HepG2 (cell line): ENCODE results near the gene INO80B. TPM values are rescaled to one million over a fixed set of nuclear protein-coding genes. Genes with fewer than 3 reads are reported as not detected.

Experiments
- CHD2 ChIP-seq: IDR thresholded peaks from 2 replicates; pipeline ENCODE4 v1.6.1; 2011; ENCODE audit warnings: low read depth, low read length, improper control_type of control experiment
- GABPB1 ChIP-seq: IDR thresholded peaks from 2 replicates; pipeline ENCODE4 v1.6.1; 2016; ENCODE audit warnings: mild to moderate bottlenecking, missing genetic modification reagents, moderate library complexity, missing compliant biosample characterization
- HNRNPK ChIP-seq: fragments of 200-400 bp; formaldehyde crosslinking; IDR thresholded peaks from 2 replicates; pipeline ENCODE4 v1.6.1; 2018; ENCODE audit warnings: low read length, low read depth, moderate library complexity, mild to moderate bottlenecking; ENCODE audit not compliant: poor library complexity, severe bottlenecking
- KMT2B ChIP-seq: IDR thresholded peaks from 2 replicates; pipeline ENCODE4 v1.6.1; 2016; ENCODE audit warnings: missing genetic modification reagents, missing compliant biosample characterization
- SAFB2 ChIP-seq: sonication (generic); formaldehyde crosslinking; IDR thresholded peaks from 2 replicates; pipeline ENCODE4 v1.5.1; 2020; ENCODE audit warnings: missing genetic modification reagents, low read depth, mild to moderate bottlenecking, borderline replicate concordance
- YEATS4 ChIP-seq: sonication (generic); formaldehyde crosslinking; IDR thresholded peaks from 2 replicates; pipeline ENCODE4 v1.4.0; 2020; ENCODE audit warnings: missing genetic modification reagents, borderline replicate concordance
- ZBTB46 ChIP-seq: sonication (generic); formaldehyde crosslinking; IDR thresholded peaks from 2 replicates; pipeline ENCODE4 v1.4.0; 2020; ENCODE audit warnings: mild to moderate bottlenecking, missing genetic modification reagents, borderline replicate concordance
- ZFAT ChIP-seq: sonication (generic); formaldehyde crosslinking; conservative IDR thresholded peaks from 2 replicates; pipeline ENCODE4 v1.8.1; 2023; ENCODE audit warnings: missing genetic modification reagents, inconsistent platforms
- ZNF30 ChIP-seq: sonication (generic); formaldehyde crosslinking; IDR thresholded peaks from 2 replicates; pipeline ENCODE4 v1.5.0; 2020; ENCODE audit warnings: mild to moderate bottlenecking, missing genetic modification reagents
- ZNF44 ChIP-seq: sonication (generic); formaldehyde crosslinking; IDR thresholded peaks from 2 replicates; pipeline ENCODE4 v1.5.1; 2020; ENCODE audit warnings: mild to moderate bottlenecking, missing genetic modification reagents
- ZNF709 ChIP-seq: sonication (generic); formaldehyde crosslinking; IDR thresholded peaks from 2 replicates; pipeline ENCODE4 v1.5.0; 2020; ENCODE audit warnings: mild to moderate bottlenecking, missing genetic modification reagents
- ZSCAN31 ChIP-seq: sonication (generic); formaldehyde crosslinking; IDR thresholded peaks from 2 replicates; pipeline ENCODE4 v1.5.0; 2020; ENCODE audit warnings: low read depth, mild to moderate bottlenecking, missing genetic modification reagents
- polyA plus RNA-seq, 8 experiments: library from polyadenylated mRNA; depleted of rRNA in 3 of 8; stranded (reverse) in 7 of 8; unstranded in 1 of 8; fragments of >200 nt; fragmentation: Illumina TruSeq in 4 of 8; extraction: Trizol in 4 of 8; gene quantifications; 2 replicates each; pipeline versions ENCODE4 v1.2.1 to v1.2.3, GENCODE V29; 2011 to 2016; ENCODE audit warnings: low read depth in 4 of 8, missing spikeins in 1 of 8, mixed read lengths in 1 of 8; ENCODE audit not compliant: insufficient read depth in 1 of 8
- total RNA-seq, 5 experiments: library from RNA; depleted of rRNA; stranded (reverse); fragments of >200 nt; fragmentation: Illumina TruSeq; extraction: Trizol; gene quantifications; 2 replicates each; pipeline ENCODE4 v1.2.3, GENCODE V29; 2016; ENCODE audit warnings: low read depth in 1 of 5
- TF ChIP-seq, protein P1 (sequence below): sonication (generic); formaldehyde crosslinking; IDR thresholded peaks from 2 replicates; pipeline ENCODE4 v1.5.0; 2020; ENCODE audit warnings: mild to moderate bottlenecking, missing genetic modification reagents, borderline replicate concordance
- TF ChIP-seq, protein P2 (sequence below), 2 experiments: sonication (generic) in 1 of 2; formaldehyde crosslinking in 1 of 2; IDR thresholded peaks; 2 replicates each; pipeline versions ENCODE4 v1.5.1 to v1.6.1; 2011 to 2020; ENCODE audit warnings: borderline replicate concordance in 1 of 2, low read depth in 1 of 2, low read length in 1 of 2, mild to moderate bottlenecking in 1 of 2, missing genetic modification reagents in 1 of 2, moderate library complexity in 1 of 2
- TF ChIP-seq, protein P3 (sequence below): IDR thresholded peaks from 2 replicates; pipeline ENCODE4 v1.6.1; 2018; ENCODE audit warnings: missing genetic modification reagents, mild to moderate bottlenecking, missing compliant biosample characterization

INO80B gene
- total and polyA plus RNA-seq, 2 of the 13 experiments (the other 11 are each of a cell fraction or from before 2014, with no cell fraction given), result 6.2 to 14.5 TPM

- TF ChIP-seq, protein P1, sequence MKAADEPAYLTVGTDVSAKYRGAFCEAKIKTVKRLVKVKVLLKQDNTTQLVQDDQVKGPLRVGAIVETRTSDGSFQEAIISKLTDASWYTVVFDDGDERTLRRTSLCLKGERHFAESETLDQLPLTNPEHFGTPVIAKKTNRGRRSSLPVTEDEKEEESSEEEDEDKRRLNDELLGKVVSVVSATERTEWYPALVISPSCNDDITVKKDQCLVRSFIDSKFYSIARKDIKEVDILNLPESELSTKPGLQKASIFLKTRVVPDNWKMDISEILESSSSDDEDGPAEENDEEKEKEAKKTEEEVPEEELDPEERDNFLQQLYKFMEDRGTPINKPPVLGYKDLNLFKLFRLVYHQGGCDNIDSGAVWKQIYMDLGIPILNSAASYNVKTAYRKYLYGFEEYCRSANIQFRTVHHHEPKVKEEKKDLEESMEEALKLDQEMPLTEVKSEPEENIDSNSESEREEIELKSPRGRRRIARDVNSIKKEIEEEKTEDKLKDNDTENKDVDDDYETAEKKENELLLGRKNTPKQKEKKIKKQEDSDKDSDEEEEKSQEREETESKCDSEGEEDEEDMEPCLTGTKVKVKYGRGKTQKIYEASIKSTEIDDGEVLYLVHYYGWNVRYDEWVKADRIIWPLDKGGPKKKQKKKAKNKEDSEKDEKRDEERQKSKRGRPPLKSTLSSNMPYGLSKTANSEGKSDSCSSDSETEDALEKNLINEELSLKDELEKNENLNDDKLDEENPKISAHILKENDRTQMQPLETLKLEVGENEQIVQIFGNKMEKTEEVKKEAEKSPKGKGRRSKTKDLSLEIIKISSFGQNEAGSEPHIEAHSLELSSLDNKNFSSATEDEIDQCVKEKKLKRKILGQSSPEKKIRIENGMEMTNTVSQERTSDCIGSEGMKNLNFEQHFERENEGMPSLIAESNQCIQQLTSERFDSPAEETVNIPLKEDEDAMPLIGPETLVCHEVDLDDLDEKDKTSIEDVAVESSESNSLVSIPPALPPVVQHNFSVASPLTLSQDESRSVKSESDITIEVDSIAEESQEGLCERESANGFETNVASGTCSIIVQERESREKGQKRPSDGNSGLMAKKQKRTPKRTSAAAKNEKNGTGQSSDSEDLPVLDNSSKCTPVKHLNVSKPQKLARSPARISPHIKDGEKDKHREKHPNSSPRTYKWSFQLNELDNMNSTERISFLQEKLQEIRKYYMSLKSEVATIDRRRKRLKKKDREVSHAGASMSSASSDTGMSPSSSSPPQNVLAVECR (CRISPR knock-in tag), result peak; percentile 94
- TF ChIP-seq ZBTB46 (CRISPR knock-in tag) (no peak; the same call in 1 of the 2 replicates), ZSCAN31 (CRISPR knock-in tag) (peak; percentile 88; the same call in 1 of the 2 replicates), ZFAT (0 out of 2 replicates have a peak, but pooled peaks have one; percentile 19), YEATS4 (peak; percentile 84), CHD2 (no peak), ZNF30 (CRISPR knock-in tag) (peak; percentile 88), SAFB2 (0 out of 2 replicates have a peak, but pooled peaks have one; percentile 80), ZNF709 (CRISPR knock-in tag) (peak; percentile 92), ZNF44 (CRISPR knock-in tag) (0 out of 2 replicates have a peak, but pooled peaks have one; percentile 10), KMT2B (no peak), GABPB1 (CRISPR knock-in tag) (peak; percentile 92), HNRNPK (peak; percentile 57)
- TF ChIP-seq, protein P2, sequence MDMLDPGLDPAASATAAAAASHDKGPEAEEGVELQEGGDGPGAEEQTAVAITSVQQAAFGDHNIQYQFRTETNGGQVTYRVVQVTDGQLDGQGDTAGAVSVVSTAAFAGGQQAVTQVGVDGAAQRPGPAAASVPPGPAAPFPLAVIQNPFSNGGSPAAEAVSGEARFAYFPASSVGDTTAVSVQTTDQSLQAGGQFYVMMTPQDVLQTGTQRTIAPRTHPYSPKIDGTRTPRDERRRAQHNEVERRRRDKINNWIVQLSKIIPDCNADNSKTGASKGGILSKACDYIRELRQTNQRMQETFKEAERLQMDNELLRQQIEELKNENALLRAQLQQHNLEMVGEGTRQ (IDR thresholded peaks at IDR 0.05; ENCODE audit: low read depth, low read length), result no peak
- TF ChIP-seq, protein P2 (CRISPR knock-in tag; IDR thresholded peaks at IDR 0.05; ENCODE audit: borderline replicate concordance), result no peak; the same call in 1 of the 2 replicates
- TF ChIP-seq, protein P3, sequence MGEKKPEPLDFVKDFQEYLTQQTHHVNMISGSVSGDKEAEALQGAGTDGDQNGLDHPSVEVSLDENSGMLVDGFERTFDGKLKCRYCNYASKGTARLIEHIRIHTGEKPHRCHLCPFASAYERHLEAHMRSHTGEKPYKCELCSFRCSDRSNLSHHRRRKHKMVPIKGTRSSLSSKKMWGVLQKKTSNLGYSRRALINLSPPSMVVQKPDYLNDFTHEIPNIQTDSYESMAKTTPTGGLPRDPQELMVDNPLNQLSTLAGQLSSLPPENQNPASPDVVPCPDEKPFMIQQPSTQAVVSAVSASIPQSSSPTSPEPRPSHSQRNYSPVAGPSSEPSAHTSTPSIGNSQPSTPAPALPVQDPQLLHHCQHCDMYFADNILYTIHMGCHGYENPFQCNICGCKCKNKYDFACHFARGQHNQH (CRISPR knock-in tag), result peak; percentile 17
Observed at GRCh38 chr2:74502720-74503505, 48.0 kb downstream of the INO80B start (continued).
